G401 (cell line): ENCODE results near the gene AADACL2. TPM values are rescaled to one million over a fixed set of nuclear protein-coding genes. Genes with fewer than 3 reads are reported as not detected.

Source experiments
- DNase-seq: peaks from one replicate; pipeline ENCODE4 v3.0.0-alpha.2; 2015; ENCODE audit warnings: low spot score
- in situ Hi-C: cut with HindIII; loops from 2 replicates; pipeline ENCODE4 v1.10.0; 2016; ENCODE audit warnings: low sequenced_read_pairs, mixed read lengths
- total RNA-seq: library from RNA; depleted of rRNA; stranded (reverse); fragments of >200 nt; shearing (Covaris generic); gene quantifications from 2 replicates; pipeline ENCODE4 v1.2.3, GENCODE V29; 2014; rRNA removed

Gene AADACL2
- total RNA-seq: not detected in 2 replicates

GRCh38 chr3:151733613-151734012 lies at the start of gene AADACL2:
Gene AADACL2 (plus strand): TSS chr3:151733927. CDS start chr3:151734036, 109 bp downstream.
- in situ Hi-C loops: no loop called here
- no peak for DNase-seq

DNA sequence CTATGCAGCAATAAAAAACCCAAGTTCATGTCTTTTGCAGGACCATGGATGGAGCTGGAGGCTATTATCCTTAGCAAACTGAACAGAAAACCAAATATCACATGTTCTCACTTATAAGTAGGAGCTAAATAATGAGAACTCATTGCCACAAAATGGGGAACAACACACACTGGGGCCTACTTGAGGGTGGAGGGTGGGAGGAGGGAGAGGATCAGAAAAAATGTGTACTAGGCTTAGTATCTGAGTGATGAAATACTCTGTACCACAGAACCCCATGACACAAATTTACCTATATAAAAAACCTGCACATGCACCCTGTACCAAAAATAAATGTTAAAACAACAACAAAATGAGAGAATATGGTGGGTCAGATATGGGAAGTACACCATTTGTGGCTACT lies 49.6 kb upstream of the AADACL2 start:
- in situ Hi-C loops: no loop called here
- DNase-seq: no peak

- DNase-seq: no peak
- in situ Hi-C loops: no loop called here
Measured at GRCh38 chr3:151686257-151686656, 47.5 kb upstream of the AADACL2 start.

GRCh38 chr3:151687076-151687475 lies 46.7 kb upstream of the AADACL2 start:
- in situ Hi-C loops: no loop called here
- no peak for DNase-seq

DNA sequence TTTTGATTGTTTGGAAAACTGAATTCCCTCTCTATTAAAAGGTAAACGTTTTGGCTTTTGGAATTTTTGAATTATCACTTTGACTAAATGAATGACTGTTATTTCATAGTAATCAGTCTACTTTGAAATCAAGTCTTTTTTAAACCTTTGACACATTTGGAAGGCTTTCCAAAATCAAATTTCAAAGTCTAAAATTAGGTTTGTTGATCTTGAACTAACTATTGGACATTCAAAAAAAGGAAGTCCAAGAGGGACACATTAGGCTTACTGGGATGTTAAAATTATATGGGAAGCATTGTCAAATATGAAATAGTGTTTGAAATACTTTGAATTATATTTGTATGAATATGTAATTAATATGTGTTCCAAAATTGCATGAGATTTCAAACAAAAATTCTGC lies 45.2 kb upstream of the AADACL2 start:
- DNase-seq: no peak
- in situ Hi-C loops: no loop called here

DNA sequence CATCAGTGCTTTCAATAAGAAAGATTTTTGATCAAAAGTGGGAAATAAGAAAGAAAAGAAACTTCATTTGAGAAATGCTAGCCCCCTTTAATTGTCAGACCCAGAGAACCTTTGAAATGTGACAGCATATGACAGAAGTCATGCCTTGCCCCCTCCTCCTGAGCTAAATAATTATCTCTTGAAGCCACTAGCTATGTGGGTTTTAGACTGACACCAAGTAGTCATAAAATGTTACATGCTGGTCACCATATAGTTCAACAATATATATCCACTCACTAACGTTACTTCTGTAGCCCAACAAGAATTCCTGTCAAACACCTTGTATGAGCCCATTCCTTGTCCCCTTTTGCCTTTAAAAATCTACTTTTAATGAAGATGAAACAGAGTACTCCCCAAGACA lies 43.1 kb upstream of the AADACL2 start:
- DNase-seq: no peak
- in situ Hi-C loops: no loop called here

DNA sequence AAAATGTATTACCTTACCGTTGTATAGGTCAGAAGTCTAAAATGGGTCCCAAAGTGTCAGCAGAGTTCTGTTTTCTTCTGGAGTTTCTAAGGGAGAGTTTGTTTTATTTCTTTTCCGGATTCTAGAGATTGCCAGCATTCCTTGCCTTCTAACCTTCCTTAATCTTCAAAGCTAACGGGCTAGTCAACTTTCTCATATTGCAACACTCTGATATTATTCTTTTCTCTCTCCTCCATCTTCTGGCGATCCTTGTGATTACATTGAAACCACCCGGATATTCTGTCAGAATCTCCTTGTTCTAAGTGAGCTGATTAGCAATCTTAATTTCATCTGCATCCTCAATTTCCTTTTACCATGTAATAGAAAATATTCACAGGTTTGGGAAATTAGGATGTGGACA lies 36.2 kb upstream of the AADACL2 start:
- in situ Hi-C loops: no loop called here
- DNase-seq: no peak

- no peak for DNase-seq
- in situ Hi-C loops: no loop called here
Measured at GRCh38 chr3:151707216-151707615, 26.5 kb upstream of the AADACL2 start.

GRCh38 chr3:151708868-151709267 lies 24.9 kb upstream of the AADACL2 start:
- DNase-seq: no peak
- in situ Hi-C loops: no loop called here

GRCh38 chr3:151709847-151710246 lies 23.9 kb upstream of the AADACL2 start:
- no peak for DNase-seq
- in situ Hi-C loops: no loop called here

GRCh38 chr3:151721294-151721693 lies 12.4 kb upstream of the AADACL2 start:
- DNase-seq: no peak
- in situ Hi-C loops: no loop called here

DNA sequence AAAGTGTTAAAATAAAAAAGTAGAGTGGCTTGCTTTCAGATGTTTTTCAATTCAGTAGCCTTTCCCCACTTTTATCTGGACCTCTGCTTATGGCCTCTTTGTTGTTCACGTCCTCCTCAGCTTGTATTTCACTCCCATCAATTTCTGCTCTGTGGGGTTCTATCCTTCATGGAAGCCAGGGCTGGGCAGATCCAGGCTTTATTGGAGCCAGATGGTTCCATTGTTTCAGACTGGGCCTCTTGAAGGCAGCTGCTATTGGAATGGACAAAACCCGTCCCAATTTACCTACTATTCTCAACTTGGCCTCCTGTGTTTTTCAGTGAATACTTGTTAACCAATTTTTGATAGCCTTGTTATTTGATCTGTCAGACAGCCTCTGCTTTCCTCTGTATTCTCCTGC lies 10.9 kb upstream of the AADACL2 start:
- DNase-seq: no peak
- in situ Hi-C loops: no loop called here

DNA sequence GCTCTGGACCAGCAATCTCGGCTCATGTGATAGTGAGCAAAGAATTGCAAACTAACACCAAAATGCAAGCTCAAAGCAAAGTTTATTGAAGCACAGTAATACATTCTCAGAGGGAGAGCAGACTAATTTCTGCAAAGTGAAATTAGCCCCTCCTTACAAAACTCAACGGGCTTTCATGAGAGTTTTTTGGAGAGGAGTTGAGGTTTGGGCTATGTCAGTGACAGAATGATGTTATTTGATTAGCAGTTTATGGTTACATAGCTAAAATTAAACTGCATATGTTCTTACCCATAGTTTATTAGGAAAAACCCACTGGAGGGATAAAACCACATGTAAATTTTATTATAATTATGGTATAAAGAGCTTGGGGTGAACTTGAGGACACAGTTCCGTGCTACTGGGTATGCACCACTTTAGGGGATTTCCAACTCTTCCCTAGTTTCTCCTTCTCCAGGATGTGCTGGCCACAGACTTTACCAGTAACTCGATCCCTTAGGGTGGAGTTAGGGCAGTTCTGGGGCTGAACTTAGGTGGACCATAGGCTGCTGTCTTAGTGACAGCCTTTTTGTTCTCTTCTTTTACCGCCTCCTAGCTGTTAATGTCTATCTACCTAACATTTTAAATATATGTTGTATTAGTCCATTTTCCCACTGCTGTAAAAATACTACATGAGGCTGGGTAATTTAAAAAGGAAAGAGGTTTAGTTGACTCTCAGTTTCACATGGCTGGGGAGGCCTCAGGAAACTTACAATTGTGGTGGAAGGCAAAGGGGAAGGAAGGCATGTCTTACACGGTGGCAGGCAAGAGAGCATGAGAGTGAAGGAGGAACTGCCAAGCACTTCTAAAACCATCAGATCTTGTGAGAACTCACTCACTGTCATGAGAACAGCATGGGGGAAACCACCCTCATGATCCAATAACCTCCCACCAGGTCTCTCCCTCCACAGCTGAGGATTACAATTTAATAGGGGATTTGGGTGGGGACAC lies 8.9 kb upstream of the AADACL2 start:
- no peak for DNase-seq
- in situ Hi-C loops: no loop called here

- no peak for DNase-seq
- in situ Hi-C loops: no loop called here
Measured at GRCh38 chr3:151726016-151726415, 7.7 kb upstream of the AADACL2 start.

DNA sequence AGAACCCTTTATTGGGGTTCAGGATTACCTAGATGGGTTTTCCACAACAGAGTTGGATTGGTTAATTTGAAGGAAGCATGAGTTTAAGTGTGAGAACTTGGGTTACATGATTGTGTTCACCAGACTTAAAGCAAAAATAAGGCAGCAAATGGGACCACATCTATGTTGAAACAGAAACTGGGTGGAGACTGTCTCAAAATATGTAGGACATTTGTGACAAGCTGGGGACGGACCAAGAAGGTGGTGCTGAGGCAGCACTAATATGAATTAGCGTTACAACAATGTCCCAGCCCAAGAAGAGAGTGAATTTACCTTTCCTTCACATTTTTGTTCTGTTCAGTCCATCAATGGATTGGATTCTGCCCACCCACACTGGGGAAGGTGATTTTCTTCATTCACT lies 866 bp upstream of the AADACL2 start:
- in situ Hi-C loops: no loop called here
- no peak for DNase-seq

- in situ Hi-C loops: no loop called here
- no peak for DNase-seq
Measured at GRCh38 chr3:151740581-151740980, 6.9 kb downstream of the AADACL2 start.

GRCh38 chr3:151743855-151744254 lies 10.1 kb downstream of the AADACL2 start:
- no peak for DNase-seq
- in situ Hi-C loops: no loop called here

DNA sequence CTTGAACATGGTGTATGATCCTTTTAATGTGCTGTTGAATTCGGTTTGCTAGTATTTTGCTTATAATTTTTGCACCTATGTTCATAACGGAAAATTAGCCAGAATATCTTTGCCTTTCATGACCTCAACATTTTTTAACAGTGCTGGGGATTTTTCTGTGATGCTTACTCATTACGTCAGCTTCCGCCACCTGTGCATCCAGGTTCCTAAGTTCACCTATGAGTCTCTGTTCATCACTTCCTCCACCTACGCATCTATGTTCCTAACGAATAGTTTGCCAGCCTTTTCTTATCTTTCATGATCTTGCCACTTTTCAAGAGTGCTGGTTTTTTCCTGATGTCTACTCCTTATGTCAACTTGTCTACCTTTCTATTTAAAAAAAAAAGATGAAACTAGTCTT lies 16.5 kb downstream of the AADACL2 start:
- in situ Hi-C loops: no loop called here
- DNase-seq: no peak

DNA sequence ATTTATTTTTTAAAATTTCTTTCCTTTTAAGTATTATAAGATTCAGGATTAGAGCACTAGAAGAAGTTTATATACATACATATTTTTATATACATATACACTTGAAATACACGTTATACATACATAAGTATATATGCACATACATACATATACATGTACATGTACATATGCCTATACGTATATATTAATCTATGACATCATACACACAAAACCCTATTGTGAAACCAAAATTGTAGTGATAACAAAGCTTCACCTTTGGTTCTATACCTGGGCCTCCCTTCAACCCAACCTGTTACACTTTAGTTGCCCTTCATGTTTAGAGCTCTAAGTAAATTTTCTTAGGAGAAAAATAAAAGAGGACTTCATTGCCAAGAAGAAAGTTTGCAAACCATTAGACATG lies 17.0 kb downstream of the AADACL2 start:
- in situ Hi-C loops: no loop called here

DNA sequence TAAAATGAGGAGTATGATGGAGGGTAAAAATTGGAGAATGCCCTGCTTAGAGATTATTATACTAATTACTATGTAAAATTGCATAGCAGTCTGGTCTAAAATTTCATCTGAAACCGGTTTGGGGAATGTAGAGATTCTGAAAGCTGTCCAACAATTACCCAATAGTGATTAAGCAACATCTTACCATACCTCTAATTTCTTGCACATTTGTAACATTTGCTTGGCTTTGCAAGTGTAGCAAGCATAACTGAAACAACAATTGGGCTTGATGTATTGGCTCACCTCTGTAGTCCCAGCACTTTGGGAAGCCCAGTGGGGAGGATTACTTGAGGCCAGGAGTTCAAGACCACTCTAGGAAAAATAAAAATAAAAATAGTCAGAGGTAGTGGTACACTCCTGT lies 17.4 kb downstream of the AADACL2 start:
- in situ Hi-C loops: no loop called here
- DNase-seq: no peak

More for the DNA sequence above, 17.0 kb downstream of the AADACL2 start:
- no peak for DNase-seq

- DNase-seq: no peak
- in situ Hi-C loops: no loop called here
Measured at GRCh38 chr3:151753846-151754245, 20.1 kb downstream of the AADACL2 start.
